A673 (cell line): ENCODE data around the gene C4BPA.

ENCODE experiments used
- EZH2 ChIP-seq: fragments of 200-600 bp; sonication (generic); IDR thresholded peaks from 2 replicates; pipeline ENCODE4 v1.6.1; 2017; ENCODE audit warnings: borderline replicate concordance, low read depth, mild to moderate bottlenecking, mixed read lengths, antibody characterized with exemption, low read length; ENCODE audit not compliant: poor library complexity, severe bottlenecking
- TF ChIP-seq, protein P1 (sequence below): fragments of 300-800, 200-600 bp; sonication (generic); conservative IDR thresholded peaks from 2 replicates; pipeline ENCODE4 v1.5.1; 2017; ENCODE audit warnings: low read depth, mild to moderate bottlenecking, antibody characterized with exemption, low read length, moderate library complexity, mixed read lengths

DNA sequence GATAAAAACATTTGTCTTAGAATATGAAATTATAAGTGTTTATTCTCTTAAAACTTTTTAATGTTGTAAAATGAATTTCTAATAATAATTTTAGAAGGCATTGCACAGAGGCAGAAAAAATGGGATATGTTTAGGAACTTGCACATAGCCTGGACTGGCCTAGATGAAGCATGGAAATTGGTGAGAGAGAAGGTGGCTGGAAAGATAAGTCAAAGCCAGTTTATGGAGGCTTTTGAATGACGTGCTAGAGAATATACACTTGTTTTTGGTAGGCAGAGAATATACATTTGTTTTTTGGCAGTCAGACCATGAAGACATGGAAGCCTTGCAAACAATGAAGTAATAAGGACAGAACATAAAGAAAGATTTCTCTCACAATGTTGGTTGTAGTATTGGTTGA is 2.3 kb upstream of the C4BPA start:
- TF ChIP-seq, protein P1, sequence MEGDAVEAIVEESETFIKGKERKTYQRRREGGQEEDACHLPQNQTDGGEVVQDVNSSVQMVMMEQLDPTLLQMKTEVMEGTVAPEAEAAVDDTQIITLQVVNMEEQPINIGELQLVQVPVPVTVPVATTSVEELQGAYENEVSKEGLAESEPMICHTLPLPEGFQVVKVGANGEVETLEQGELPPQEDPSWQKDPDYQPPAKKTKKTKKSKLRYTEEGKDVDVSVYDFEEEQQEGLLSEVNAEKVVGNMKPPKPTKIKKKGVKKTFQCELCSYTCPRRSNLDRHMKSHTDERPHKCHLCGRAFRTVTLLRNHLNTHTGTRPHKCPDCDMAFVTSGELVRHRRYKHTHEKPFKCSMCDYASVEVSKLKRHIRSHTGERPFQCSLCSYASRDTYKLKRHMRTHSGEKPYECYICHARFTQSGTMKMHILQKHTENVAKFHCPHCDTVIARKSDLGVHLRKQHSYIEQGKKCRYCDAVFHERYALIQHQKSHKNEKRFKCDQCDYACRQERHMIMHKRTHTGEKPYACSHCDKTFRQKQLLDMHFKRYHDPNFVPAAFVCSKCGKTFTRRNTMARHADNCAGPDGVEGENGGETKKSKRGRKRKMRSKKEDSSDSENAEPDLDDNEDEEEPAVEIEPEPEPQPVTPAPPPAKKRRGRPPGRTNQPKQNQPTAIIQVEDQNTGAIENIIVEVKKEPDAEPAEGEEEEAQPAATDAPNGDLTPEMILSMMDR: no peak
- no peak for TF ChIP-seq EZH2
